NCI-H146 treated with DMSO at 0.1 percent for 48 hours (cell line): Measurements from ENCODE around the gene CTU2.

Source experiments
- DNase-seq: peaks from one replicate; lab custom pipeline; 2025; ENCODE audit not compliant: unreplicated experiment; lab: John Stamatoyannopoulos, UW

The CTU2 gene

DNA sequence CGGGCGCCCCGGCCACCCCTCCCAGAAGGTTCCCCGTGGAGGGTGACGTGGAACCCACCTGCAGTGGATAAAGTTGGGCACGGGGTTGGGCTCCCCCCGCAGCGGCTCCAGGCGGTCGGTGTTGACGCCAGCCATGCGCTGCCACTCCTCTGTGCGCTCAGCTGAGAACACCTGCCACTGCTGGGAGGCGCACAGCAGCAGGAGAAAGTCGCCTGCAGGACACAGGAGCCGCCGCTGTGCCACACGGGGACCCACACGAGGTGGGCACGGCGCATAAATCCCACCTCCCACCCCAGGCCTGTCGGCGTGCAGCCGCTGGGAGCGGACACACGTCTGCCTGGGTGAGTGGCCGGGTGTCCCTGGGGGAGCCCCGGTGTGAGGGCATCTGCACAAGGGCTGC lies 20.7 kb downstream of the CTU2 start:
- no peak for DNase-seq

DNA sequence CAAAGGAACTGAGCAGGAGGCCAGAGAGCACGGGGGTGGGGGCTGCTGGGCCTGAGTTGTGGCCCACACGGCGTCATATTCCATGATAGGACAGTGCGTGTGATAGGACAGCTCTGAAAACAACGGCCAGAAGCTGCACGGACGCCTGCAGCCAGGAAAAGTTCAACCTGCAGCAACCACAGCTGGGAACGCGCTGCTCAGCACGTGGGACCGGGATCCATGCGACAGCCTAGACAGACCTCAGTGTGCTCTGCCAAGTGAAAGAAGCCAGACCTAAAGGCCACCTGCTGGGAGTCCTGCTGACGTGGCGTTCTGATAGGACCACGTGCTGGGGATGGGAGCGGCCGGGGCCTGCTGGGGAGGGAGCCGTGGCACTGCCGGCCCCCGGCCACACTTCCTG lies 21.6 kb downstream of the CTU2 start:
- no peak for DNase-seq

DNA sequence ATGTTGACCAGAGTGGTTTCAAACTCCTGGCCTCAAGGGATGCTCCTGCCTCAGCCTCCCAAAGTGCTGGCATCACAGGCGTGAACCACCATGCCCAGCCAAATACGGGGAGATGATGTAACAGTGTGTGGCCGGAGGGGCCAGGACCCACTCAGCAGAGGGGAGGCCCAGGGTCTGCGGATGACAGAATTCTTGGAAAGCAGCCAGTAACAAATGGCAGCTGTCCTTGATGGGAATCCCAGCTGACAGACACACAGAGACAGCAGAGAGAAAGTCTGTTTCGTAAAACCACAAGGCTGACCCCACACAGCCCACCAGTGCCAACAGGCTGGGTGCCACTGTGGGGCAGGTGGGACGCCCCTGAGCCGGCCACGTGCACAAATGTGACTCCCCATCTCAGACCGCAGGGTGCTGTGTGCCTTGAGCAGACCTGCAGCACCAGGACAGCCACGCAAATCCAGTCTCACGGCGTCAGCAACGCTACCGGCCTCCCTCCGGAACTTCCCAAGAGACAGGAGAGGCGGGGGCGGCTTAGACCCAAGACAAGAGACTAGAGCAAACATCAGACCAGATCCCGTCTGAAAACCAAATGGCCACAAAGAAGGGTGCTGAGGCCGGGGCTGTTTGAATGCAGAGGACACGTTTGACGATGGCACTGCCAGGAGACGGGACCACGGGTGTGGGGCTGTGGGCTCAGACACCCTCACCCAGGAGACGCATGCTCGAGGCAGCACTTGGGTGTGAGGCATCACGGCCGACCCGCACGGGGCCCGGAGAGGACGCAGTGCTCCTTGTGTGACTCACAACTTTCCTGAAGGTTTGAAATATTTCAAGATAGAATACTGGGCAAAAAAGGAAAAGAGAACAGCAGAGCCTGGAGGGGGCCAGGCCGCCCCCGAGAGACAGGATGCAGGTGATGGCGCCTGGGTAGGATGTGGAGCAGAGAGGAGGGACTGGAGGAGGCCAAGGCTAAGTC lies 24.6 kb downstream of the CTU2 start:
- no peak for DNase-seq

DNA sequence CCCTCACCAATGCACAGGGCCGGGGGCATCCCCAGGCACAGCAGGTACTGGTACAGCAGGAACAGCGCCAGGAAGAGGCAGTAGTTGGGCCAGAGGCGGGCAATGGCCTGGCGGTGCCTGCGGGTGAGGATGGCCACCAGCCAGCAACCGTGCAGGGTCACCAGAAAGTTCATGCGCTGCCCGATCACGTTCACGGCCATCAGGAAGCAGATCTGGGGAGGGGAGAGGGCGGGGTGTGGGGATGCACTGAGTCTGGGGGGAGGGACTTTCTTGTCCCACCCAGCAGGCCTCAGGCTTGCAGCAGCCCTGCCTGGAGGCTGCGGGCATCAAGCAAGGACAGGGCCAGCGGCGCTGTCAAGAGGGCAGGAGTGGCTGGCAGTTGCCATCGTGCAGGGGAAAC lies 25.4 kb downstream of the CTU2 start:
- no peak for DNase-seq

DNA sequence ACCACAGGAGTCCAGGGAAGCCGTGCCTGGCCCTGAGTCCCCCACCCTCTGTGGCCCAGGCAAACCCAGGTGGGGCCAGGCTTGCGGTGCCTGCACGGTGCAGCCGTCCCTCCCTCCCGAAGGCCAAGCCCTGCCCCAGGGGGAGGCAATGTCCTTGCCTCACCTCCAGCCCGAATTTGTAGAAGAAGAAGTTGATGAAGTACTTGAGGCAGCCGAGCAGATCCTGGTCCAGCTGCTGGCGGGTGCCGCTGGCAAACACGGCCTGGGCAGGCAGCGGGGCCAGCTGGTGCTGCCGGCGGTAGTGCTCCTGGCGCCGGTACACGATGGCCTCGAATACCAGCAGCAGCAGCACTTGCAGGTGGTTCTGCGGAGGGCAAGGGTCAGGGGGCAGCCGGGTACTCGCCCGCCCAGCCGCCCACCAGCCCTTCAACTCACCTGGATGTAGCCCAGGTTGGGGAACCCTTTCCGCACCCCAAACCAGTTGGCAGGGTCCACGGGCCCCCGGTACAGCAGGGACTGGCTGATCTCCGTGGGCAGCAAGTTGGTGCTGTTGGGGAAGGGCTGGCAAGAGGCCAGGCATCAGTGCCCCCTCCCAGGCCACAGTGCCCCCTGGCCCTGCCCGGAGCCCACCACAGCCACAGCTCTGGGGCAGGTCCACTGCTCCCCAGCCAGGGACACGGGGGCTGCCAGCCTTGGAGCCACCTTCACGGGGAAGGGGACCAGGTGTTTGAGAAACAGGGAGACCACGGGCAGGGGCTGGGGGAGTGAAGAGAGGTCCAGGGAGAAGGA lies 26.1 kb downstream of the CTU2 start:
- no peak for DNase-seq

DNA sequence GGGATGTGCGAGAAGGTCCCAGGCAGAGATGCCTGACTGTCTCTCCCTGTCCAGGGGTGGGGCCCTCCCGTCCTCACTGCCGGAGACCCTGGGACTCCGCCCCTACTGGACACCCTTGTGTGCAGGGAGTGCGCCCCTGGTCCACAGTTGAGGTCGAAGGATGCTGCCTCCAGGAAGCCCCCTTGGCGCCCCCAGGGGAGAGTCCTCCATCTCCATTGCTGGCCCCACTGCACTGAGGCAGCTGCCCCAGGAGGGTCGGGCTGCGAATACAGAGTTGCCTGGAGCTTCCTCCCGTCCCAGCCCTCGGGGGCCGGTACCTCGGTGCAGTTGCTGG lies 26.6 kb downstream of the CTU2 start:
- DNase-seq = no peak

DNA sequence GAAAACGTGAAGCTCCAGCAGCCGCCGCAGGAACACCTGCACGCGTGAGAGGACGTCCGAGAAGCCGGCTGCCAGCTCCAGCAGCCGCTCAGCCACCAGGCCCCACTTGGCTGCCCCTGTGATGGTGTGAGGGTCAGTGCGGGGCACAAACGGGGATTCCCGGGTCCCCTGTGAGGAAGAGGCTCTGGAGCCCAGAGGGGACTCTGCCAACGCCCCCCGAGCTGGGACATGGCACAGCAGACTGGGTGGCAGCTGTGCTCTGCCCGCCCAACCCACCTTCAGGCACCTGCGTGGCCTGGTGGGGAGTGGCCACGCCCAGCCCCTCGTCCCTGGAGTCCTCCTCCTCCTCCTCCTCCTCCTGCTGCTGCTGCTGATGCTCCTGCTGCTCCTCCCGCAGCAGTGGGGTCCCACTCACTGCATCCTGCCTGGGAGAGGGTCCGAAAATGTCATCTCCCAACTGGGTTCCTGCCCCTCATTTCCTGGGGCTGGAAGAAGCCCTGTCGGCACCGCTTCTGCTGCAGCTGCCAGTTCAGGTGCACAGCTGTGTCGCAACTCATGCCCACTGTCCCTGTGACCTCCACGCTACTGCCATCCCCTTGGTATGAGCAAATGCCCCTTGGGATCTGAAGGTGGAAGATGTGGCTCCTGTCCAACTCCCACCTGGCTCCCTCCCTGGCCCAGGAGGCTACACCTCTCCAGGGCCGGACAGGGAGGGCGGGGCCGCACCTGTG lies 27.5 kb downstream of the CTU2 start:
- DNase-seq = no peak

DNA sequence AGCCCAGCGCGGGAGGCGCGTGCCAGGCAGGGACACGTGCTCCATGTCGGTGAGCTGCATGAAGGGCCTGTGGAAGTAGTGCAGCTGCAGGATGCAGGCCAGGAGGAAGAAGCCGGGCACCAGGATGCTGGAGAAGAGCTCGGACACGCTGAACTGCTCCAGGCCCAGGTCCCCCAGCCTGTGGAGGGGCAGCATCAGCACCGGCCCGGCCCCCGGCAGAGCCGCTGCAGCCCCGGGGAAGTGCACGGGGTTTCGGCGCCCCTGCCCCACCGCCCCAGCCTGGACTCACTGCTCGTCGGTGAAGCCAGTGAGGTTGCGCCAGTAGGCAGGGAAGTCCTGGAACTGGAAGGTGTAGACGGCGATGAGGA lies 28.0 kb downstream of the CTU2 start:
- DNase-seq = no peak

DNA sequence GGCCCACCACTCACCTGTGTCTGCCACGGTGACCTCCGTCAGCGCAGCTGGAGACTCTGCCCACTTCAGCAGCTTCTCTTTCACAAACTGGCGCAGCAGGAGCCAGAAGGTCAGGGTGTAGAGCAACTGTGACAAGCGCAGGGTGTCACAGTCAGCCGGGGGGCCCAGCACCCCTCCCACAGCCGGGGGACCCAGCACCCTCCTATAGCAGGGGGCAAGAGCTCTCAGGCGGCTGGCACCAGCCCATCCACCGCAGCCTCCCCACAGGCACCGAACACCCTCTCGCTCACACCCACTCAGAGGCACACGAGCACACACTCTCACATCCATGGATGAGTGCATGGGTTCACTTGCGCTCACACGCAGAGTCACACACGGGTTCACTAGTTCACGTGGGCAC lies 28.8 kb downstream of the CTU2 start:
- no peak for DNase-seq

DNA sequence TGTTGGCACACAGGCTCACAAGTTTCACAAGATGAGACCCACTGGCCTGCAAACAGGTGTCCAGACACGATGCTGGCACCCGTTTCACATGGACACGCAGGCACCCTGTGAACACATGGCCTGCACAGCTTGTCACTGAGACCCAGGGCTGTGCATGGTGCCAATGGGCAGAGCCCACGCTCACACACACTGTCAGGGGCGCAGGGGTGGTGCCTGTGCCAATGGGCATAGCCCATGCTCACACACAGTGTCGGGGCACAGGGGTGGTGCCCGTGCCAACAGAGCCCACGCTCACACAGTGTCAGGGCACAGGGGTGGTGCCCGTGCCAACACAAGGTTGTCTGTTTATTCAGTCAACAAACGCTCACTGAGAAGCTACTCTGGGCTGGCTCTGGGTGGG lies 29.3 kb downstream of the CTU2 start:
- DNase-seq = no peak

DNA sequence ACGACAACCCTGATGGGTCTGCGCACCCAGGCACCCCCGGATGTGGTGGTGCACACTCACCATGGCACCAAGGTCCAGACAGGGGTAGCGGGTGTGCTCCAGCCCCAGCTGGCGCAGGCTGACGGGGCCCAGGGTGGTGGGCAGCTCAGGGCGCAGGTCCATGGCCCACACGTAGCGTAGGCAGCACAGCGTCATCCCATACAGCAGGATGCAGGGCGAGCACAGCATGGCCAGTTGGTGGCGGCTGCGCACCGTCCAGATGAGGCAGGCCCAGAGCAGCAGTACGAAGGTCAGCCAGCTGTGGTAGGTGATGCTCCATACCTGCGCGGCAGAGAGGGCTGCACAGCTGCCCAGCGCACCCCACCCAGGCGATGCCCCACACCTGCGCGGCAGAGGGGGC lies 29.8 kb downstream of the CTU2 start:
- DNase-seq = no peak

DNA sequence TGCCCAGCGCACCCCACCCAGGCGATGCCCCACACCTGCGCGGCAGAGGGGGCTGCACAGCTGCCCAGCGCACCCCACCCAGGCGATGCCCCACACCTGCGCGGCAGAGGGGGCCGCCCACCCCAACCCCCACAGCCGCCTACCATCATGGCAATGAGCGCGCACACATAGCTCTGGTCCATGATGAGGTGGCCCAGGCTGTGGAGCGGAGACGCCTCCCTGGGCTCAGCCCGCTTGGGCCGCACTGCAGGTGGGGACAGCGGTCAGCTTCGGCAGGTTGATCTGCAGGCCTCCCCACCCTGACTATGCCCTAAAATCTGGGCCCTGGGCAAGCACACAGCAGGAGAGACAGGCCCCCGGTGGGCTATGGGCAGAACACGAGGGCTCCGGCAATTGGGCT lies 30.2 kb downstream of the CTU2 start:
- DNase-seq = no peak

DNA sequence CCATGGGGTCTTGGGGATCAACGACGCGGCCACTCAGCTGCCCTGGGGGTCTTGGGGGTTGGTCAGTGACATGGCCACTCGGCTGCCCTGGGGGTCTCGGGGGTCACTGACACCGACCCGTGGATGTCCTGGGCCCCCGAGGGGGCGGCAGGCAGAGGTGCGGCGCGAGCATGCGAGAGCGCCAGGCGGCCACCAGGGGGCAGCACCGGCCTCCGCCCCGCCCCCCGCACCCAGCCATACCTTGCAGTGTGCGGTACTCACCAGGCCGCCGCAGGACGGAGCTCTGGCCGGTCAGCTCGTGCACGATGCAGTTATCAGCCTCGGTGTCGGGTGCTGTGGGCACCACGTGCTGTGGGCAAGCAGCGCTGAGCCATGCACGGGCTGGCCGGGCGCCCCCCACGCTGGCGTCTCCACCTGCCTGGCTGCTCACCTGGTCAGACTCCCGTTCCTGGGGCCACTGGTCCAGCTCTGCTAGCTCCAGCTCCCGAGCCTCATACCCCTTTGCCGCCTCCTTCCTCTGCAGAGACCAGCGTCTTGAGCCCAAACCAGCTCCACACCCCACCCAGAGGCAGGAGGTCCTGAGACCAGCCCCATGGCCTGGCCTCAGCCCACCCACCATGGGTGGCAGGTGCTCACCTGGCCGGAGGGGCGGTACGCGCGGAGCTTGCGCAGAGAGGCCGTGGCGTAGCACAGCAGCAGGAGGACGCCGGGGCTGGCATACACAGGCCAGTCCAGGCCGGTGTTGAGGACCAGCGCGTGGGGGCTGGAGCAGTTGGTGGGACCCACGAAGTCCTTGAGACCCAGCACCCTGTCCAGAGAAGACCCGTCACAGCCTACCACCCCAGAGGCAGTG lies 31.2 kb downstream of the CTU2 start:
- no peak for DNase-seq

DNA sequence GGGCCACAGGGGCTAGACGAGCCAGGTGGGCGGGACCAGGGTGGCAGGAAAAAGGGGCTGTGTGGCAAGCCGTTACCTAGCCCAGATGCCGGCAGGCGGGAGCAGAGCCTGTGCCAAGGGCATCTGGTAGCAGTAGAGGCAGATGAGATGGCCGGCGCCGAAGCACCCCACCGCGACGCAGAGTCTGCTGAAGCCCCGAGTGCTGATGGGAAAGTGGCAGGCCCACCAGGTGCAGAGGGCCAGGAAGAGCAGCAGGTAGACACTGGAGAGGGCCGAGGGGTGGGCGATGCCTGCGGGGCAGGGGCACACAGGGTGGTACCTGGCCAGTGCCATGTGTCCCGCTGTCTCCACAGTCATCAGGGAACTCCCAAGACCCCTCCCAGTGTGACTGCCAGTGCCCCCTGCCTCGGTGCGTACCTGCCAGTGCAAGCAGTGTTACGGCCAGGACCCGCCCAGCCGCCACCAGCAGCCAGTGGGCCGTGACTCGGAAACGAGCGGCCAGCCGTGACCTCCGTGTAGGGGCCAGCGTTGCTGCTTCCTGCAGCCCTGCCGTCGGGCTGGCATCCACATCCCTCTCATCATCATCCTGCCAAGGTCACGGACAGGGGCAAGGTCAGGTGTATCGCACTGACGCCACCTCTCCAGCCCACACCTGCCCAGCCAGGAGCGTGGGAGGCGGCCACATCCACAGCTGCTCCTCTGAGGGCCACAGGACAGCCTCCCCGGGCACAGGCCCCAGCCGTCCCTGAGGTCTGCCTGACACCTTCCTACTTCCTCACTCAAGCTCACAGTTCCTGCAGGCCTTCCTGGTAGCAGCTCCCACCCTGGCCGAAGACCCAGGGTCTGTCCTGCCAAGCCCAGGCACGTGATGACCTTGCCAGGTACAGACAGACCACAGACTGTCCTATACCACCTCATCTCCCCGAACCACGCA lies 32.1 kb downstream of the CTU2 start:
- no peak for DNase-seq

DNA sequence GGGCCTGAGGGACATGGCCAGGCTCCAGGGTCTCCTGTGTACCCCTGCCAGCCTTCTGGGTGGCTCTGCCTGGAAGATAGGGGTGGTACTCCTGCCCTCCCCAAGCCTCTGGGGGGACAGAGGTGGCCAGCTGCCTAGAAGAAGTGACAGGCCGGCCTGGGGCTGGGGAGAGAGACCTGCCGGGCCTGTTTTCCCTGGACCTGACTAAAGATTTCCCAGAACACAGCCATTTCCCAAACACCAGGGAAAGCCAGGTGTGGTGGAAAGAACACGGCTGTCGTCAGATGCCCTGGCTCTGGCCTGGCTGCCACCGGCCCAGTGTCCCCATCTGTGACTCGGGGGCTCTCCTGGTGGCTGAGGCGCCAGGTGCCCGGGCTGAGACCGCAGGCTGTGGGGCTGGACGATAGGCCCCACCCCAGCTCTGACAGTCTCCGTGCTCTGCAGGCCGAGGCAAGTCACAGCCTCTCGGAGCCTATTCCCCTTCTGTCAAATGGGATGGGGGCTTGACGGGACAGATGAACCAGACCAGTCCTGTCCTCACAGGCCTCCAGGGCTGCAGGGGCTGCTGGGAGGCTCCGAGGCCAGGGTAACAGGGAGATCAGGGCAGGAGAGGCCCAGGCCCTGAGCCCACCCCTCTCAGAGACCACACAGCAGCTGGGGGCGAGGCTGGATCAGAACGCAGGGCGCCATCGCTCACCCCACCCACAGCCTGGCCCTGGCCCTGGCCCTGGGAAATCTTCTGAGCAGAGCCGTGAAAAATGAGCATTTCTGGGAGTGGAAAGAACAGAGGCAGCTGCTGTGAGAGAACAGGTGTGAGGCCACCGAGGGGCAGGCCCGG lies 33.1 kb downstream of the CTU2 start:
- no peak for DNase-seq

DNA sequence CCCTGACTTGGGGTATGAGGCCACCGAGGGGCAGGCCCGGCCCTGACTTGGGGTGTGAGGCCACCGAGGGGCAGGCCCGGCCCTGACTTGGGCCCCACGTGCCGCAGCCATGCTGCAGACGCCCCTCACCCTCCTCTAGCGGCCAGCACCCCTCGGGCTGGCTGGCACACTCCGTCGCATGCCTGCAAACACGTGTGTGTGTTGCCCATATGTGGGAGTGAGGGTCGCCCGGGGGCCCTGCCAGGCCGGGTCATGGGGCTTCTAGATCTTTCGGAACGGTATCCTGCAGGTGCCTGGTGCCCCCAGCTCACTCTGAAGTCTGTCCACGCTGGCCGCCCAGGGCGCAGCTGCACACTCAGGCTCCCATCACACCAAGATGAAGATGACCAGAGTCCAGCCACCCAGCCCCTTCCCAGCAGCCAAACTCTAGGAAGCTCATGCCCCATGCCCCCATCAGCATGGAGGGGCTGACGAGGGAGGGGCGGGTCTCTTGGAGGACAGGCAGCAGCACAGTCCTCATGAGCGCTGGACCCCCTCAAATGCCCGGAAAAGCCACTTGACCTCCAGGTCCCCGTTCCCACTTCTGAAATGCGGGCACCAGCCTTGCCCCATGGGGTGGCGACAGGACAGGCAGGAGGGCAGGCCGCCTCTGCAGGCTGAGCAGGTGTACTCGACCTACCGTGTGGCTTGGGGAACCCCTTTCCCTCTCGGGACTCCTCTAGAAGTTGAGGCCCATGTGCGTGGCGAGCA lies 33.8 kb downstream of the CTU2 start:
- DNase-seq = no peak

DNA sequence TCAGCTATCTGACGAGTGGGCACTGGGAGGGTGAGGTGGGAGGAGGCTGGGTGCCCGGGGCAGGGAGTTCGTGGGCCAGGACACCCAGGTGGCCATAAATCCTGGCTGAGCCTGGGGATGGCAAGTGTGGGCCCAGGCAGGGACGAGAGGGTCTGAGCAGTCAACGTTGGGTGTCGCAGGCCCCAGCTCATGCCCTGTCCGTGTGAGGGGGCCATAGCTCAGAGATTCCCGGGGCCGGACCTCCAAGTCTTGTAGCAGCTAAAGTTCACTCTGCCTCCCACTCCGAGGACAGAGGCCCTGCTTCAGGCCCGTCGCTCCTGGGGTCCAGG lies 34.4 kb downstream of the CTU2 start:
- DNase-seq = no peak

DNA sequence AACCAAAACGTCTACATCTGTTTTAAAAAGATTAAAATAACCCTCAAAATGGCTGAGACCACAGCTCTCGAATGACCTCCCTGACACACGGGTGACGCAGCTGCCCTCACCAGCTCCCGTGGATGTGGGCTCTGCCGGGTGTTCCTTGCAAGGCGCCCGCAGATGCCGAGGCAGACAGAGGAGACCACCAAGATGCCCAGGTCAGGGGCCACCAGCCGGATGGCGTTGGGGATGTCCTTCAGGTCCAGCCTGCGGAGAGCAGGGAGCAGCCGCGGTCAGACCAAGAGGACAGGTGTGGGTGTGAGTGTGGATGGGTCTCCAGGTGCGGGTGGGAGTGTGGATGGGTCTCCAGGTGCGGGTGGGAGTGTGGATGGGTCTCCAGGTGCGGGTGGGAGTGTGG lies 35.1 kb downstream of the CTU2 start:
- DNase-seq = no peak
